ENCODE measurements around the gene LAMB4.

Gene LAMB4

DNA sequence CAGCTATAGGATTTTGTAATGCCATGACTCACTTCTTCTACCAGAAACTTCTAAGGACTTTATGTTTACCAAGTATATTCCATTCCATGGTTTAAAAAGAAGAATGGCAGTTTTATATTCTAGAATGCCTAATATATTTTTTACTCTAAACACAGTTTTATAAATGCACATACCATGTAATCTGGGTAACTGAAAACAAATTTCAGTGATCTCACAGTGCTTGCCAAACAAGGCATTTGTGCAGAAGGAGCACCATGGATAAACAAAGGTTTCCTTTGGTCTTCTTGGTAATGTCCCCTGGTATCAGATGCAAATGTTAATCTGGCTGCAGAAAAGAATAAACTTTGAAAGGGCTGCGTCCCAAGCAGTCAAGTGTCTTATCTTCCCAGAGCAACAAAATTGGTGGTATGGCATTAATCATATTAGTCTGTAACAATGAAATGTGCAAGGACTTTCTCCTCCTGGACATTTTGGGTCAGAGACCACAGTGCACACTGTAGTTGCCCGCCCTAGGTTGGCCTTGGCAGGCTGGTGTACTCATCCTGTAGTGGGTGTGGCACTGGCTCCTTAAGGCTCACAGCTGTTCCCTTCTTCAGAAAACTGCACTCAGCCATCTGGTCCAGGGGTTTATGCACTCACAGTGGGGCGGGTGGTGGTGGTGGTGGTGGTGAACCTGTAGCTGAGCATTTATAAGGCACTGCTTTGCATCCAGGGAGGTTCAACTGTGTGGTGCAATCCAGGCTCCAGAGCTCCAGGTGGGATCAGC, 56.7 kb downstream of the LAMB4 start:
- H3K9me2 ChIP-seq (ENCODE audit: low read depth, low read length): no peaks in the 10 kb centered on the region
- H3K9me3 ChIP-seq (ENCODE audit: low read length): no peaks in the 10 kb centered on the region
- no peaks in the 10 kb centered on the region for H3K79me2 ChIP-seq (ENCODE audit: insufficient read depth, low read length)
- no peak overlapping the region for H3K4me3 ChIP-seq (ENCODE audit: low read depth, low read length, poor library complexity, severe bottlenecking)
- no peaks in the 10 kb centered on the region for H4K20me1 ChIP-seq (ENCODE audit: insufficient read depth, low read length)
- H2AFZ ChIP-seq (ENCODE audit: low read length): no peak overlapping the region
- no peaks in the 10 kb centered on the region for H3K27me3 ChIP-seq (ENCODE audit: insufficient read depth, low read length)
- H3K4me1 ChIP-seq (ENCODE audit: insufficient read depth, low read length, severe bottlenecking): no peaks in the 10 kb centered on the region
- no peaks in the 10 kb centered on the region for H3K36me3 ChIP-seq (ENCODE audit: insufficient read depth, low read length)
- H3K4me2 ChIP-seq (ENCODE audit: low read length): no peak overlapping the region
- no peak overlapping the region for H3K9ac ChIP-seq (ENCODE audit: low read length)
- no peak overlapping the region for H3K27ac ChIP-seq (ENCODE audit: low read depth, low read length, poor library complexity, severe bottlenecking)
- TF ChIP-seq, protein P1, sequence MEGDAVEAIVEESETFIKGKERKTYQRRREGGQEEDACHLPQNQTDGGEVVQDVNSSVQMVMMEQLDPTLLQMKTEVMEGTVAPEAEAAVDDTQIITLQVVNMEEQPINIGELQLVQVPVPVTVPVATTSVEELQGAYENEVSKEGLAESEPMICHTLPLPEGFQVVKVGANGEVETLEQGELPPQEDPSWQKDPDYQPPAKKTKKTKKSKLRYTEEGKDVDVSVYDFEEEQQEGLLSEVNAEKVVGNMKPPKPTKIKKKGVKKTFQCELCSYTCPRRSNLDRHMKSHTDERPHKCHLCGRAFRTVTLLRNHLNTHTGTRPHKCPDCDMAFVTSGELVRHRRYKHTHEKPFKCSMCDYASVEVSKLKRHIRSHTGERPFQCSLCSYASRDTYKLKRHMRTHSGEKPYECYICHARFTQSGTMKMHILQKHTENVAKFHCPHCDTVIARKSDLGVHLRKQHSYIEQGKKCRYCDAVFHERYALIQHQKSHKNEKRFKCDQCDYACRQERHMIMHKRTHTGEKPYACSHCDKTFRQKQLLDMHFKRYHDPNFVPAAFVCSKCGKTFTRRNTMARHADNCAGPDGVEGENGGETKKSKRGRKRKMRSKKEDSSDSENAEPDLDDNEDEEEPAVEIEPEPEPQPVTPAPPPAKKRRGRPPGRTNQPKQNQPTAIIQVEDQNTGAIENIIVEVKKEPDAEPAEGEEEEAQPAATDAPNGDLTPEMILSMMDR (IDR thresholded peaks at IDR 0.05; ENCODE audit: low read length): no peak
- no peak for TF ChIP-seq EZH2 (IDR thresholded peaks at IDR 0.05; ENCODE audit: borderline replicate concordance, low read length)
- no peaks in the 10 kb centered on the region for H3F3A ChIP-seq (ENCODE audit: insufficient read depth, low read length)

- no peaks in the 10 kb centered on the region for H3K4me1 ChIP-seq (ENCODE audit: insufficient read depth, low read length, severe bottlenecking)
Observed at GRCh38 chr7:108072739-108073138, 57.4 kb downstream of the LAMB4 start.

DNA sequence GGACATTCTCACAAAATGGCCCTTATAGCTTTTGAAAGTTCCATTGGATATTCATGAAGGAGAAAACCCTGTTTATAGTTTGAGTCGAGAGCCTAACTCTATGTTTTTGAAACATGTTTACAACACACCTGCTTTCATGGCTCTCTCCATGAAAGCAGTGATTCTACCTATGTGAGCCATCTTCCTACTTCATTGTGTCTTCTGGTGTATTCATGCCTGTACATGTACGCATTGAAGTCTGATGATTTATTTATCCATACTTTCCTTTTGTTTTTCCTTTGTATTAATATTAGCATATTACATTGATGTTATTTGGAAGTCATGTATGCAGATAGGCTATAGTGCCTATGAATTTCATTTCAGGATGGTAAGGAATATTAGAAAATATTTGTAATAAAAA, 58.0 kb downstream of the LAMB4 start:
- no peaks in the 10 kb centered on the region for H3K27me3 ChIP-seq (ENCODE audit: insufficient read depth, low read length)
- H3K27ac ChIP-seq (ENCODE audit: low read depth, low read length, poor library complexity, severe bottlenecking): no peak overlapping the region
- no peak overlapping the region for H2AFZ ChIP-seq (ENCODE audit: low read length)
- H3K4me2 ChIP-seq (ENCODE audit: low read length): no peak overlapping the region
- no peaks in the 10 kb centered on the region for H3K4me1 ChIP-seq (ENCODE audit: insufficient read depth, low read length, severe bottlenecking)
- H3K4me3 ChIP-seq (ENCODE audit: low read depth, low read length, poor library complexity, severe bottlenecking): no peak overlapping the region
- H3K79me2 ChIP-seq (ENCODE audit: insufficient read depth, low read length): no peaks in the 10 kb centered on the region
- no peak overlapping the region for H3K9ac ChIP-seq (ENCODE audit: low read length)
- H3K9me3 ChIP-seq (ENCODE audit: low read length): no peaks in the 10 kb centered on the region
- no peak for TF ChIP-seq EZH2 (IDR thresholded peaks at IDR 0.05; ENCODE audit: borderline replicate concordance, low read length)
- TF ChIP-seq, protein P1 (IDR thresholded peaks at IDR 0.05; ENCODE audit: low read length): no peak
- H4K20me1 ChIP-seq (ENCODE audit: insufficient read depth, low read length): no peaks in the 10 kb centered on the region
- no peaks in the 10 kb centered on the region for H3K9me2 ChIP-seq (ENCODE audit: low read depth, low read length)
- no peaks in the 10 kb centered on the region for H3K36me3 ChIP-seq (ENCODE audit: insufficient read depth, low read length)
- H3F3A ChIP-seq (ENCODE audit: insufficient read depth, low read length): no peaks in the 10 kb centered on the region

More at GRCh38 chr7:108072739-108073138, 57.4 kb downstream of the LAMB4 start:
- H3K9me3 ChIP-seq (ENCODE audit: low read length): no peaks in the 10 kb centered on the region
- H3K9ac ChIP-seq (ENCODE audit: low read length): no peak overlapping the region
- H3K27ac ChIP-seq (ENCODE audit: low read depth, low read length, poor library complexity, severe bottlenecking): no peak overlapping the region
- H4K20me1 ChIP-seq (ENCODE audit: insufficient read depth, low read length): no peaks in the 10 kb centered on the region
- no peak for TF ChIP-seq EZH2 (IDR thresholded peaks at IDR 0.05; ENCODE audit: borderline replicate concordance, low read length)
- TF ChIP-seq, protein P1 (IDR thresholded peaks at IDR 0.05; ENCODE audit: low read length): no peak
- no peak overlapping the region for H3K4me3 ChIP-seq (ENCODE audit: low read depth, low read length, poor library complexity, severe bottlenecking)
- no peaks in the 10 kb centered on the region for H3F3A ChIP-seq (ENCODE audit: insufficient read depth, low read length)
- H2AFZ ChIP-seq (ENCODE audit: low read length): no peak overlapping the region
- H3K27me3 ChIP-seq (ENCODE audit: insufficient read depth, low read length): no peaks in the 10 kb centered on the region
- H3K36me3 ChIP-seq (ENCODE audit: insufficient read depth, low read length): no peaks in the 10 kb centered on the region
- no peaks in the 10 kb centered on the region for H3K9me2 ChIP-seq (ENCODE audit: low read depth, low read length)
- no peak overlapping the region for H3K4me2 ChIP-seq (ENCODE audit: low read length)
- no peaks in the 10 kb centered on the region for H3K79me2 ChIP-seq (ENCODE audit: insufficient read depth, low read length)

Data from OCI-LY1 (cell line).